Suprapubic skin (tissue), 4 donors: ENCODE measurements around the gene ZNF143. TPM values are rescaled to one million over a fixed set of nuclear protein-coding genes. Genes with fewer than 3 reads are reported as not detected.

Experiments
- DNase-seq, 2 donors: peaks; one replicate each; pipeline ENCODE4 v3.0.0-alpha.2; 2019; ENCODE audit warnings: low spot score in 2 of 2
- H3K27ac ChIP-seq: fragments of 200-600 bp; sonication (generic); one replicate; pipeline ENCODE4 v1.5.1; 2019
- H3K27me3 ChIP-seq: fragments of 200-600 bp; sonication (generic); one replicate; pipeline ENCODE4 v1.5.1; 2019
- H3K36me3 ChIP-seq: fragments of 200-600 bp; sonication (generic); one replicate; pipeline ENCODE4 v1.5.1; 2019
- H3K4me1 ChIP-seq: fragments of 200-600 bp; sonication (generic); one replicate; pipeline ENCODE4 v1.5.1; 2019
- H3K4me3 ChIP-seq: fragments of 200-600 bp; sonication (generic); one replicate; pipeline ENCODE4 v1.5.1; 2019; ENCODE audit warnings: mild to moderate bottlenecking
- H3K9me3 ChIP-seq: fragments of 200-600 bp; sonication (generic); one replicate; pipeline ENCODE4 v1.5.1; 2019
- CTCF ChIP-seq, 2 donors: fragments of 200-600 bp in 1 of 2; fragments of 450-650 bp in 1 of 2; sonication (generic) in 1 of 2; IDR thresholded peaks; one replicate each; pipeline ENCODE4 v1.5.1; 2016 to 2019; ENCODE audit warnings: antibody characterized with exemption in 2 of 2, mild to moderate bottlenecking in 1 of 2, moderate library complexity in 1 of 2
- EP300 ChIP-seq: sonication (generic); formaldehyde crosslinking; IDR thresholded peaks from one replicate; pipeline ENCODE4 v1.6.1; 2017; ENCODE audit warnings: antibody characterized with exemption
- POLR2A ChIP-seq, 2 donors: fragments of 450-650 bp; IDR thresholded peaks; one replicate each; pipeline ENCODE4 v1.6.1; 2017; ENCODE audit warnings: antibody characterized with exemption in 2 of 2, mild to moderate bottlenecking in 2 of 2, moderate library complexity in 2 of 2
- POLR2AphosphoS5 ChIP-seq, 3 donors: sonication (generic); formaldehyde crosslinking; IDR thresholded peaks; one replicate each; pipeline ENCODE4 v1.6.1; 2017; ENCODE audit warnings: antibody characterized with exemption in 3 of 3
- WGBS: methylation state at CpG from one replicate; pipeline ENCODE4 v1.1.5; 2018; 5-methylcytosine and 5-hydroxymethylcytosine counted together
- total RNA-seq, 4 donors: library from RNA; depleted of rRNA; stranded (reverse); fragments of >200 nt; gene quantifications; one replicate each; pipeline ENCODE4 v1.1.0, GENCODE V29; 2016

Gene ZNF143
- total RNA-seq, 4 donors from 2014 or later = 16.1 to 25.9 (median 18.4) TPM

GRCh38 chr11:9528573-9529333, 67.9 kb downstream of the ZNF143 start:
- Histone ChIP-seq H3K27me3 (no peaks in the 10 kb centered on the region), H3K9me3 (no peaks in the 10 kb centered on the region), H3K27ac (peak overlapping the region; percentile 61), H3K36me3 (no peaks in the 10 kb centered on the region), H3K4me1 (peaks cover 51% of the 10 kb centered on the region), H3K4me3 (no peak overlapping the region)
- no peak for TF ChIP-seq POLR2AphosphoS5 (IDR thresholded peaks at IDR 0.05)
- TF ChIP-seq POLR2A (IDR thresholded peaks at IDR 0.05) = no peak
- WGBS = 62% methylated on average over 12 of the region's 12 CpGs
- no peak for DNase-seq

- Histone ChIP-seq H3K36me3 (no peaks in the 10 kb centered on the region), H3K27ac (peak overlapping the region; percentile 61), H3K4me1 (peaks cover 54% of the 10 kb centered on the region), H3K4me3 (no peak overlapping the region), H3K9me3 (no peaks in the 10 kb centered on the region), H3K27me3 (no peaks in the 10 kb centered on the region)
- no peak for DNase-seq
- 68% methylated on average over 3 of the region's 3 CpGs for WGBS
- no peak for TF ChIP-seq POLR2A (IDR thresholded peaks at IDR 0.05)
- no peak for TF ChIP-seq POLR2AphosphoS5 (IDR thresholded peaks at IDR 0.05)
- no peak for TF ChIP-seq EP300
- no peak for TF ChIP-seq CTCF (IDR thresholded peaks at IDR 0.05)
These were observed 68.5 kb downstream of the ZNF143 start for GRCh38 chr11:9529334-9529650.

- peaks cover 62% of the 10 kb centered on the region for H3K4me1 ChIP-seq
- H3K27ac ChIP-seq = peak overlapping the region; percentile 61
- no peaks in the 10 kb centered on the region for H3K9me3 ChIP-seq
- WGBS = 58% methylated on average over 9 of the region's 9 CpGs
- TF ChIP-seq CTCF (IDR thresholded peaks at IDR 0.05) (no peak), POLR2A (IDR thresholded peaks at IDR 0.05) (no peak), POLR2AphosphoS5 (IDR thresholded peaks at IDR 0.05) (no peak)
- DNase-seq = no peak
- no peaks in the 10 kb centered on the region for H3K36me3 ChIP-seq
- no peak overlapping the region for H3K4me3 ChIP-seq
- no peaks in the 10 kb centered on the region for H3K27me3 ChIP-seq
These were observed 69.3 kb downstream of the ZNF143 start for GRCh38 chr11:9530020-9530621.

- 94% methylated on average over 6 of the region's 8 CpGs for WGBS
- Histone ChIP-seq H3K4me1 (peaks cover 67% of the 10 kb centered on the region), H3K36me3 (no peaks in the 10 kb centered on the region), H3K9me3 (no peaks in the 10 kb centered on the region), H3K27ac (no peak overlapping the region), H3K27me3 (no peaks in the 10 kb centered on the region), H3K4me3 (no peak overlapping the region)
- no peak for DNase-seq
- no peak for TF ChIP-seq POLR2A (IDR thresholded peaks at IDR 0.05)
- TF ChIP-seq CTCF (IDR thresholded peaks at IDR 0.05) = no peak
- no peak for TF ChIP-seq EP300
- no peak for TF ChIP-seq POLR2AphosphoS5 (IDR thresholded peaks at IDR 0.05)
These were observed 70.3 kb downstream of the ZNF143 start for GRCh38 chr11:9530901-9531625.

- no peaks in the 10 kb centered on the region for H3K9me3 ChIP-seq
- no peak for DNase-seq
- TF ChIP-seq CTCF (IDR thresholded peaks at IDR 0.05) = no peak
- no peak for TF ChIP-seq POLR2A (IDR thresholded peaks at IDR 0.05)
- TF ChIP-seq EP300 = no peak
- no peak for TF ChIP-seq POLR2AphosphoS5 (IDR thresholded peaks at IDR 0.05)
- no peak overlapping the region for H3K27ac ChIP-seq
- H3K4me1 ChIP-seq = peaks cover 53% of the 10 kb centered on the region
- WGBS = 72% methylated on average over 9 of the region's 9 CpGs
- H3K4me3 ChIP-seq = no peak overlapping the region
- H3K27me3 ChIP-seq = no peaks in the 10 kb centered on the region
- no peaks in the 10 kb centered on the region for H3K36me3 ChIP-seq
These were observed 72.2 kb downstream of the ZNF143 start for GRCh38 chr11:9533058-9533457.
